H1 (cell line): ENCODE data around the gene SLC25A26. TPM values are rescaled to one million over a fixed set of nuclear protein-coding genes. Genes with fewer than 3 reads are reported as not detected.

Experiments
- ASH2L ChIP-seq: fragments of 200-600, 300-600 bp; sonication (generic); IDR thresholded peaks from one replicate; pipeline ENCODE4 v1.7.1; 2017; ENCODE audit warnings: low read length
- RFX5 ChIP-seq: IDR thresholded peaks from 2 replicates; pipeline ENCODE4 v1.6.1; 2011; ENCODE audit warnings: low read depth, low read length, improper control_type of control experiment, borderline replicate concordance
- RNF2 ChIP-seq: fragments of 200-900, 300-1000 bp; sonication (generic); IDR thresholded peaks from 2 replicates; pipeline ENCODE4 v1.7.1; 2016; ENCODE audit warnings: borderline replicate concordance, low read depth, mild to moderate bottlenecking, antibody characterized with exemption, low read length; ENCODE audit not compliant: poor library complexity, severe bottlenecking; ENCODE audit errors: missing control alignments
- SIRT6 ChIP-seq: IDR thresholded peaks from one replicate; pipeline ENCODE4 v1.7.1; 2012; ENCODE audit warnings: low read length, inconsistent platforms
- SRF ChIP-seq: IDR thresholded peaks from 2 replicates; pipeline ENCODE4 v1.6.1; 2011; ENCODE audit warnings: mild to moderate bottlenecking, low read depth, low read length, moderate library complexity
- TAF7 ChIP-seq: optimal IDR thresholded peaks from 2 replicates; pipeline ENCODE3; 2011; ENCODE audit warnings: low read depth, mild to moderate bottlenecking, inconsistent platforms, low read length, moderate library complexity, borderline replicate concordance
- USF2 ChIP-seq: IDR thresholded peaks from 2 replicates; pipeline ENCODE4 v1.6.1; 2011; ENCODE audit warnings: low read length, improper control_type of control experiment
- polyA plus RNA-seq, 7 experiments: library from polyadenylated mRNA; depleted of rRNA in 3 of 7; stranded (reverse) in 5 of 7; unstranded in 2 of 7; fragments of >200 nt in 5 of 7; fragments of 200-250 nt in 2 of 7; gene quantifications; 1 replicate in 5 of 7; 2 replicates in 1 of 7; 4 replicates in 1 of 7; pipeline versions ENCODE4 v1.2.1 to v1.2.3, GENCODE V29; 2011 to 2013; ENCODE audit warnings: missing spikeins in 2 of 7, mixed read lengths in 2 of 7
- total RNA-seq: library from RNA; stranded (reverse); fragmentation: NEBNext Ultra II Directional; extraction: Animal tissue kit (Norgen Biotek cat#: 25700); gene quantifications from 2 replicates; pipeline ENCODE4 v1.2.1, GENCODE V29; 2021

Gene SLC25A26
- total and polyA plus RNA-seq, 2 of the 8 experiments (the other 6 are each of a cell fraction or from before 2014, with no cell fraction given), result 30.0 to 37.0 TPM

DNA sequence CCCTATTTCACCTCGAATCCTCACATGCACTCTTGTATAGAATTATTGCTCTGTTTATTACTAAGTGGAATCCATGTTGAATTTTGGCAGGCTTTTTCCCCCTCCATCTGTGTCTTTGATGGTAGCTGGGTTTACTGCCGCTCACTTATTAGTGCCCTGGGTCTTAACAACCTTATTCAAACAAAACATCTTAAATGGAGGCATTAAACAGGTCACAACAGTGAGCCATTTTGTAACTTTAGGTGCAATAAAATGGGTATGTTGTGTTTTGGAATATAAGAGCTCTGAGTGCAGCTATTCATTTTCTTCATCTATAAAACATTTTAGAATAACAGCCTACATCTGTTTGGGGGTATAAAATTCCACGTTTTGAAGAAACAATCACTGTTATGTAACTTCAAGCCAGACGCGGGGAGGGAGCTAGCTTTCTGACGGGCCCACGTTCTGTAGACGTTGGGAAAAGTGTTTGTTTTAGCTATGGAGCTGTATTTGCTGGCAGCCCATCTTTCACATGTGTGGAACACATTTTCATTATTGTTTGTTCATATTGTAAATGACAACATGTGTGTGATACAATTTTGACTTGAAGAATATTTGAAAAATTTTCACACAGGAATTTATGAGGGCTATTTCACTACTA is 122.0 kb downstream of the SLC25A26 start (continued):
- no peak for TF ChIP-seq SIRT6
- no peak for TF ChIP-seq TAF7
- no peak for TF ChIP-seq RFX5
- no peak for TF ChIP-seq USF2
- TF ChIP-seq RNF2, result no peak
- TF ChIP-seq SRF, result no peak
- TF ChIP-seq ASH2L, result no peak
